SJCRH30 (cell line): ENCODE measurements around the gene SLC25A21. TPM values are rescaled to one million over a fixed set of nuclear protein-coding genes. Genes with fewer than 3 reads are reported as not detected.

Experiments used
- DNase-seq, 2 experiments: peaks; one replicate each; pipeline ENCODE4 v3.0.0-alpha.2; 2015 to 2020
- H3K27ac ChIP-seq: fragments of 250-450 bp; sonication (Bioruptor Pico); 2 replicates; pipeline ENCODE4 v1.5.1; 2020; ENCODE audit warnings: mild to moderate bottlenecking, moderate library complexity
- H3K27me3 ChIP-seq: fragments of 250-450 bp; sonication (Bioruptor Pico); 2 replicates; pipeline ENCODE4 v1.5.1; 2020; ENCODE audit warnings: mild to moderate bottlenecking, moderate library complexity
- H3K36me3 ChIP-seq: fragments of 250-450 bp; sonication (Bioruptor Pico); 2 replicates; pipeline ENCODE4 v1.5.1; 2020; ENCODE audit warnings: mild to moderate bottlenecking, moderate library complexity
- H3K4me1 ChIP-seq: fragments of 250-450 bp; sonication (Bioruptor Pico); 2 replicates; pipeline ENCODE4 v1.5.1; 2020; ENCODE audit warnings: mild to moderate bottlenecking, moderate library complexity
- H3K4me3 ChIP-seq: fragments of 250-450 bp; sonication (Bioruptor Pico); 2 replicates; pipeline ENCODE4 v1.5.1; 2020; ENCODE audit warnings: mild to moderate bottlenecking, moderate library complexity
- H3K9me3 ChIP-seq: fragments of 250-450 bp; sonication (Bioruptor Pico); replicated peaks from 2 replicates; pipeline ENCODE4 v1.5.1; 2020; ENCODE audit warnings: mild to moderate bottlenecking, moderate library complexity
- total RNA-seq: library from RNA; depleted of rRNA; stranded (reverse); fragments of >200 nt; shearing (Covaris generic); gene quantifications from 2 replicates; pipeline ENCODE4 v1.2.3, GENCODE V29; 2014

The SLC25A21 gene
- total RNA-seq, 1 experiment from 2014 or later: 0.45 TPM

- no peak overlapping the region for H3K4me3 ChIP-seq
- peak; percentile 11 to 31 for DNase-seq
- peaks cover 12% of the 10 kb centered on the region for H3K4me1 ChIP-seq
- no peaks in the 10 kb centered on the region for H3K27me3 ChIP-seq
- no peaks in the 10 kb centered on the region for H3K36me3 ChIP-seq
- no peak overlapping the region for H3K27ac ChIP-seq
- H3K9me3 ChIP-seq: no peaks in the 10 kb centered on the region
These were observed 399.3 kb downstream of the SLC25A21 start for GRCh38 chr14:36773136-36773540.

- H3K9me3 ChIP-seq: no peaks in the 10 kb centered on the region
- peaks cover 12% of the 10 kb centered on the region for H3K4me1 ChIP-seq
- H3K4me3 ChIP-seq: no peak overlapping the region
- peak in 1 of 2 experiments; percentile 20 for DNase-seq
- H3K27me3 ChIP-seq: no peaks in the 10 kb centered on the region
- no peak overlapping the region for H3K27ac ChIP-seq
- H3K36me3 ChIP-seq: no peaks in the 10 kb centered on the region
These were observed 401.3 kb downstream of the SLC25A21 start for GRCh38 chr14:36771028-36771640.

GRCh38 chr14:36768638-36769337 is 403.6 kb downstream of the SLC25A21 start:
- H3K4me3 ChIP-seq: no peak overlapping the region
- peaks cover 12% of the 10 kb centered on the region for H3K4me1 ChIP-seq
- H3K27ac ChIP-seq: no peak overlapping the region

GRCh38 chr14:36767603-36768281 is 404.7 kb downstream of the SLC25A21 start:
- H3K4me3 ChIP-seq: no peak overlapping the region
- no peak overlapping the region for H3K27ac ChIP-seq
- H3K27me3 ChIP-seq: no peaks in the 10 kb centered on the region
- no peaks in the 10 kb centered on the region for H3K9me3 ChIP-seq
- no peak for DNase-seq
- no peaks in the 10 kb centered on the region for H3K36me3 ChIP-seq
- peaks cover 4% of the 10 kb centered on the region for H3K4me1 ChIP-seq

More at GRCh38 chr14:36768638-36769337, 403.6 kb downstream of the SLC25A21 start:
- Histone ChIP-seq H3K36me3 (no peaks in the 10 kb centered on the region), H3K27me3 (no peaks in the 10 kb centered on the region), H3K9me3 (no peaks in the 10 kb centered on the region)
- no peak for DNase-seq

DNA sequence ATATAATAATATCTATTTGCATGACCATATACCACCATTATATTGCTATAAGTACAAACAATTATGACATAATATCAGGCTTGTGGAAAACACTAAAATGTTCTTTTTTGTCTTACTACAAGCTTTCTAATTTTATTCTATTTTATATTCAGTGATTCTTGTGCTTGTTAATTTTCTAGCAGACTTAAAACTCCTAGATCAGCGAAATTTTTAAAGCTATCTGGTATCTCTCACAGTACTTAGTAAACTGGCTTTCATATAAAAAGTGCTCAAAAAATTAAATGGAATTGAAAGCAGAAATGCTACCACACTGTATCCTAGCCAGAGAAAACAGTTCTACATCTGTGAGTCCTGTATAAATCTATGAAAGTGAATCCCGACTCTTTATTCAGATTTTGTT is 405.4 kb downstream of the SLC25A21 start:
- no peak overlapping the region for H3K4me3 ChIP-seq
- peaks cover 3% of the 10 kb centered on the region; the same call in 1 of the 2 replicates for H3K27me3 ChIP-seq
- H3K27ac ChIP-seq: no peak overlapping the region
- no peaks in the 10 kb centered on the region for H3K9me3 ChIP-seq
- no peaks in the 10 kb centered on the region for H3K36me3 ChIP-seq
- DNase-seq: no peak
- no peaks in the 10 kb centered on the region for H3K4me1 ChIP-seq

DNA sequence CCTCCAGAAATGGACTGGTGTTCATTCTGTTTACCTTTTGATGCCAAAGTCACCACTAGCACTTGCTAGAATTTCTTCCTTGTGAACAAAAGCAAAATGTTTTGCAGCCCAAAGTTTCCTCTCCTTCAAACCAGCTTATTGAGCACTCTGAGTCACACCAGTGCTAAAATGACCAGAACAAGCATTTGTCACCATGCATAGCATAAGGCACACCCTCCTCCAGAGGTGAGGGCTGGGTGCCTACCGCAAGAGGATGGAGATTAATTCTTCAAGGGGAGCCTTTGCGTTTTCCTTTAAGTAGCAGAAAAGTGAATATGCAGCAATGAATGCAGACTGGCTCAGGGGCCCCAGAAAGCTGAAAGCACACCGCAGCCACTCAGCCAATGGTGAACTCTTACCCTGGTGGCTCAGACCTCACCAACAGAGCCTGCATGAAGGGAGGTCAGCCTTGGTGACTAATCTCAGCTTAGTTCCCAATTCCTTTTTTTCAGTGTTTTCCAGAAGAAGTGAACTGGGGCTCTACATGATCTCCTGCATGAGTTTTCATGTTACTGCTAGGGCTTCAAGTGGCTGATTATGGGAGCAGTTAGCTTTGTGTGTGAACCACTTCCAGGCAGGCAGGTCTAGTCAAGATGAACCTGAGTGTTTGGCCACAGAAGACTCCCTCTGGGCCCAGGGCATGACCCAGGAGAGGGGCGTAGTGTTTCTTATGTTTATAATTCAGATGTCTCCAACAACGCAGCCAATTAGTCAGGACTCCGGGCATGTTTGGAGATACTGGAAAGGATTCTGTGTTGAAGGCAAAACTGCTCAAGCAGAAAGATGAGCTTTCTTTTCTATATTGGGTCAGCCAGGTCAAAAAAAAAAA is 414.4 kb downstream of the SLC25A21 start:
- no peak overlapping the region for H3K27ac ChIP-seq
- no peak overlapping the region for H3K4me3 ChIP-seq
- H3K27me3 ChIP-seq: peaks cover 3% of the 10 kb centered on the region; the same call in 1 of the 2 replicates
- no peak for DNase-seq
- H3K4me1 ChIP-seq: no peaks in the 10 kb centered on the region
- no peaks in the 10 kb centered on the region for H3K9me3 ChIP-seq
- no peaks in the 10 kb centered on the region for H3K36me3 ChIP-seq

DNA sequence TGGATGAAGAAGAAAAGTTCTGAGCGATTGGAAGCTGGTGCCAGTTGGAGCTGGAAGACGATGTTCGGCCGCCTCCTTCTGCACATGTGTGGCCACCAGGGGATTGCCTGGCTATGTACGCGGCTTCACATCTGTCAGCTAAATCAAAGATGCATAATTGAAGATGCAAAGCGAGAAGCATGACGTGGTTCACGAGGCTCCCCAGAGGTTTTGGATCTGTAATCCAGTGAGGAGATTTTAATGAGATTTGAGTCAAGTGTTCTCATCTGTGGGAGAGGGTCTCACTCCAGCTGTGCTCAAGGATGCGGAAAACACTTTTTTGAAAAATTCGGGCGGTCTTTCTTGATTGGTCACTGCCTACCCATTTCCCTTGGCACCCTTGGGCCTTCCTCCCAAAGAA is 416.2 kb downstream of the SLC25A21 start:
- no peaks in the 10 kb centered on the region for H3K27me3 ChIP-seq
- DNase-seq: no peak
- H3K36me3 ChIP-seq: no peaks in the 10 kb centered on the region
- H3K27ac ChIP-seq: no peak overlapping the region
- no peaks in the 10 kb centered on the region for H3K9me3 ChIP-seq
- no peak overlapping the region for H3K4me3 ChIP-seq
- H3K4me1 ChIP-seq: no peaks in the 10 kb centered on the region

DNA sequence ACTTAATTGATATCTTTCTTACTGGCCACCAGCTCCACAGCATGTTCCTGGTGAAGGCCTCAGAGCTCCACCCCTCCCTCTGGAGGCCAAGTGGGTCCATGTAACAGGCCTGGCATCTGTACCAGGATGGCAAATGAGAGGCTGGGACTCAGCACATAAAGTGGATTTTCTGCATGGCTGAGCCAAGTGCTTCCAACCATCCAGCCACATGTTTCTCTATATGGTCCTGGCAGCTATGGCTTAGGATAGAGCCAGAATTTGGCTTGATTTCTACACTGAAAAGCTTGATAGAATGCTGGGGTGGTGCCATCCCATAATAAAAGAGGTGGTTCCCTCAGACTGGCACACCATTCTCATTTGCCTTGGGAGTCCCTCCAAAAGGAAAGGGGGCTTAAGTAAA is 416.6 kb downstream of the SLC25A21 start:
- no peak overlapping the region for H3K4me3 ChIP-seq
- H3K4me1 ChIP-seq: no peaks in the 10 kb centered on the region
- H3K9me3 ChIP-seq: no peaks in the 10 kb centered on the region
- no peaks in the 10 kb centered on the region for H3K36me3 ChIP-seq
- no peak for DNase-seq
- H3K27me3 ChIP-seq: no peaks in the 10 kb centered on the region
- no peak overlapping the region for H3K27ac ChIP-seq

GRCh38 chr14:36751920-36752319 is 420.5 kb downstream of the SLC25A21 start:
- no peak for DNase-seq
- no peaks in the 10 kb centered on the region for H3K4me1 ChIP-seq
- H3K36me3 ChIP-seq: no peaks in the 10 kb centered on the region
- H3K9me3 ChIP-seq: no peaks in the 10 kb centered on the region
- no peaks in the 10 kb centered on the region for H3K27me3 ChIP-seq
- no peak overlapping the region for H3K27ac ChIP-seq
- no peak overlapping the region for H3K4me3 ChIP-seq

- Histone ChIP-seq H3K27me3 (no peaks in the 10 kb centered on the region), H3K9me3 (no peaks in the 10 kb centered on the region)
These were observed 421.3 kb downstream of the SLC25A21 start for GRCh38 chr14:36751106-36751505.

GRCh38 chr14:36750244-36750643 is 422.2 kb downstream of the SLC25A21 start:
- Histone ChIP-seq H3K27me3 (no peaks in the 10 kb centered on the region), H3K9me3 (no peaks in the 10 kb centered on the region), H3K36me3 (no peaks in the 10 kb centered on the region), H3K27ac (no peak overlapping the region), H3K4me1 (no peaks in the 10 kb centered on the region), H3K4me3 (no peak overlapping the region)
- DNase-seq: no peak

More at GRCh38 chr14:36751106-36751505, 421.3 kb downstream of the SLC25A21 start:
- DNase-seq: no peak
- no peak overlapping the region for H3K27ac ChIP-seq
- no peaks in the 10 kb centered on the region for H3K4me1 ChIP-seq
- no peak overlapping the region for H3K4me3 ChIP-seq
- no peaks in the 10 kb centered on the region for H3K36me3 ChIP-seq

DNA sequence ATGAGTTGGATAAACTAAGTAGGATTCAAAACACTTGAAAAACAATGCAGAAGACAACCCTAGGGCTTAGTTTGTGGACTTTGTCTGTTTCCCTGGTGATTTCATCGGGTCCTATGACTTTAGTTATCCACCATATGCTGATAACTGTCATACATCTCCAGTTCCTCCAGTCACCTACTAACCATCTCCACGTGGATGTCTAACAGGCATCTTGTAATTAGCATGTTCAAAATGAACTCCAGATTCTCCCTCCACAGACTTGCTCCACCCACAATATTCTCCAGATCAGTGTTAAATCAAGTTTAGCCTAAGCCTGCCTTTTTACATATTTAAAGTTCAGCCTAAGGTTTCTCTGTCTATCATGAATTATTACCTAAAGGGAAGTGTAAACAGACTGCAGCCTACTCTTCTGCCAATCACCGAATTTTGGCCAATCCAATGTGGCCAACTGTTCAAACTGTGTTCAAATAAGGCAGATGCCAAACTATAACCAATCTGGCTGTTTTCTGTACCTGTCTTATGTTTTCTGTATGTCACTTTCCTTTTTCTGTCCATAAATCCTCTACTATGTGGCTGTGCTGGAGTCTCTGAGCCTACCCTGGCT is 423.7 kb downstream of the SLC25A21 start:
- Histone ChIP-seq H3K9me3 (no peaks in the 10 kb centered on the region), H3K27me3 (no peaks in the 10 kb centered on the region), H3K4me3 (no peak overlapping the region)

GRCh38 chr14:36747411-36748184 is 424.8 kb downstream of the SLC25A21 start:
- no peak overlapping the region for H3K4me3 ChIP-seq
- no peaks in the 10 kb centered on the region for H3K9me3 ChIP-seq
- DNase-seq: peak in 1 of 2 experiments; percentile 30
- H3K36me3 ChIP-seq: no peaks in the 10 kb centered on the region
- no peak overlapping the region for H3K27ac ChIP-seq
- H3K4me1 ChIP-seq: no peaks in the 10 kb centered on the region
- no peaks in the 10 kb centered on the region for H3K27me3 ChIP-seq

More for the DNA sequence above, 423.7 kb downstream of the SLC25A21 start:
- no peak overlapping the region for H3K27ac ChIP-seq
- DNase-seq: no peak
- no peaks in the 10 kb centered on the region for H3K36me3 ChIP-seq
- H3K4me1 ChIP-seq: no peaks in the 10 kb centered on the region

- H3K9me3 ChIP-seq: no peaks in the 10 kb centered on the region
- no peak overlapping the region for H3K4me3 ChIP-seq
- no peaks in the 10 kb centered on the region for H3K4me1 ChIP-seq
- no peak for DNase-seq
- H3K27me3 ChIP-seq: no peaks in the 10 kb centered on the region
- H3K36me3 ChIP-seq: no peaks in the 10 kb centered on the region
- no peak overlapping the region for H3K27ac ChIP-seq
These were observed 425.5 kb downstream of the SLC25A21 start for GRCh38 chr14:36746872-36747271.
